ENCODE measurements around the gene L3MBTL4.

DNA sequence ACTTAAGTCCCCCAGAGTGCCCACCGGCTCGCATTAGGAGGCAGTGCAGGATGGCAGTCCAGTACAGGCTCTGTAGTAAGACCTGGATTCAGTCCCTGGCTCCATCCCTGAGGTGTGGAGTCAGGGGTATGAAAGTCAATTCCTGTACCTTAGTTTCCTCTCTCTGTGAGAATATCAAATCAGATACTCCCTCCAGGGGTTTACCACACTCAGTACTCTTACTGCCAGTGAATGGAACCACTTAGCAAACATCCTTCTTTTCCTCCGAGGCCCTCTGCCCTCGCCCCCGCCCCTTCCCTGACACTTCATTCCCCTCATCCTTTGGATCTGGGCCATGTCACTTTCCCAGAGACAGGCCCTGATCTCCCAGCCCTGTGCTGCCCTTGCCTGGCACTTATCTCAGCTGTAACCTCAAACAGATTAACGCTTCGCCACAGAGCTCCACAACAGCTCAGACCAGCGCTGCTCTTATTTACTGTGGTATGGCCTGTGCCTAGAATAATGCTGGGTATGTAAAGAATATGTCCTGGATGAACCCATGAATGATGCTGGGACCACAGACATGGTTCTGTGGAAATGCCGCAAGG is 360.4 kb downstream of the L3MBTL4 start:
- TF ChIP-seq YY1 (IDR thresholded peaks at IDR 0.05; ENCODE audit: extremely low read depth, insufficient replicate concordance, low read depth, low read length) (no peak), POLR2A (IDR thresholded peaks at IDR 0.05; ENCODE audit: borderline replicate concordance, extremely low read depth, insufficient read depth, insufficient read length) (no peak), ZNF274 (IDR thresholded peaks at IDR 0.05; ENCODE audit: low read depth, low read length) (no peak), SP1 (IDR thresholded peaks at IDR 0.05; ENCODE audit: low read depth) (no peak), JUND (IDR thresholded peaks at IDR 0.05) (no peak), POLR2AphosphoS5 (IDR thresholded peaks at IDR 0.05; ENCODE audit: low read depth, low read length) (no peak)
- TF ChIP-seq, protein P1, sequence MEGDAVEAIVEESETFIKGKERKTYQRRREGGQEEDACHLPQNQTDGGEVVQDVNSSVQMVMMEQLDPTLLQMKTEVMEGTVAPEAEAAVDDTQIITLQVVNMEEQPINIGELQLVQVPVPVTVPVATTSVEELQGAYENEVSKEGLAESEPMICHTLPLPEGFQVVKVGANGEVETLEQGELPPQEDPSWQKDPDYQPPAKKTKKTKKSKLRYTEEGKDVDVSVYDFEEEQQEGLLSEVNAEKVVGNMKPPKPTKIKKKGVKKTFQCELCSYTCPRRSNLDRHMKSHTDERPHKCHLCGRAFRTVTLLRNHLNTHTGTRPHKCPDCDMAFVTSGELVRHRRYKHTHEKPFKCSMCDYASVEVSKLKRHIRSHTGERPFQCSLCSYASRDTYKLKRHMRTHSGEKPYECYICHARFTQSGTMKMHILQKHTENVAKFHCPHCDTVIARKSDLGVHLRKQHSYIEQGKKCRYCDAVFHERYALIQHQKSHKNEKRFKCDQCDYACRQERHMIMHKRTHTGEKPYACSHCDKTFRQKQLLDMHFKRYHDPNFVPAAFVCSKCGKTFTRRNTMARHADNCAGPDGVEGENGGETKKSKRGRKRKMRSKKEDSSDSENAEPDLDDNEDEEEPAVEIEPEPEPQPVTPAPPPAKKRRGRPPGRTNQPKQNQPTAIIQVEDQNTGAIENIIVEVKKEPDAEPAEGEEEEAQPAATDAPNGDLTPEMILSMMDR (IDR thresholded peaks at IDR 0.05 in 2 of 3, conservative IDR thresholded peaks at IDR 0.05 in 1 of 3; ENCODE audit: borderline replicate concordance in 1 of 3, insufficient read depth in 1 of 3, low read depth in 2 of 3, low read length in 2 of 3), result no peak
